Brain microvascular endothelial cell (primary cell): ENCODE data around the gene RPP25L.

ENCODE experiments used
- DNase-seq: peaks from one replicate; pipeline ENCODE4 v3.0.0-alpha.2; 2020
- H3K27ac ChIP-seq: fragments of 250-450 bp; sonication (Bioruptor Pico); 2 replicates; pipeline ENCODE4 v1.5.1; 2020; ENCODE audit warnings: mild to moderate bottlenecking, moderate library complexity
- H3K27me3 ChIP-seq: fragments of 250-450 bp; sonication (Bioruptor Pico); replicated peaks from 2 replicates; pipeline ENCODE4 v1.5.1; 2020; ENCODE audit warnings: mild to moderate bottlenecking
- H3K36me3 ChIP-seq: fragments of 250-450 bp; sonication (Bioruptor Pico); replicated peaks from 2 replicates; pipeline ENCODE4 v1.5.1; 2020; ENCODE audit warnings: mild to moderate bottlenecking
- H3K4me3 ChIP-seq: 2 replicates; pipeline ENCODE4 v1.5.1; 2011; ENCODE audit warnings: low read depth, mild to moderate bottlenecking, control low read depth, low read length, moderate library complexity
- in situ Hi-C: cut with HindIII; loops from 2 replicates; pipeline ENCODE4 v1.10.0; 2017; ENCODE audit warnings: low sequenced_read_pairs, low pct_ligation_motif_present
- TF ChIP-seq, protein P1 (sequence below): IDR thresholded peaks from 2 replicates; pipeline ENCODE4 v1.5.1; 2011; ENCODE audit warnings: low read depth, mild to moderate bottlenecking, moderate library complexity, low read length, control low read depth, inconsistent platforms; ENCODE audit errors: missing control alignments

Gene RPP25L

DNA sequence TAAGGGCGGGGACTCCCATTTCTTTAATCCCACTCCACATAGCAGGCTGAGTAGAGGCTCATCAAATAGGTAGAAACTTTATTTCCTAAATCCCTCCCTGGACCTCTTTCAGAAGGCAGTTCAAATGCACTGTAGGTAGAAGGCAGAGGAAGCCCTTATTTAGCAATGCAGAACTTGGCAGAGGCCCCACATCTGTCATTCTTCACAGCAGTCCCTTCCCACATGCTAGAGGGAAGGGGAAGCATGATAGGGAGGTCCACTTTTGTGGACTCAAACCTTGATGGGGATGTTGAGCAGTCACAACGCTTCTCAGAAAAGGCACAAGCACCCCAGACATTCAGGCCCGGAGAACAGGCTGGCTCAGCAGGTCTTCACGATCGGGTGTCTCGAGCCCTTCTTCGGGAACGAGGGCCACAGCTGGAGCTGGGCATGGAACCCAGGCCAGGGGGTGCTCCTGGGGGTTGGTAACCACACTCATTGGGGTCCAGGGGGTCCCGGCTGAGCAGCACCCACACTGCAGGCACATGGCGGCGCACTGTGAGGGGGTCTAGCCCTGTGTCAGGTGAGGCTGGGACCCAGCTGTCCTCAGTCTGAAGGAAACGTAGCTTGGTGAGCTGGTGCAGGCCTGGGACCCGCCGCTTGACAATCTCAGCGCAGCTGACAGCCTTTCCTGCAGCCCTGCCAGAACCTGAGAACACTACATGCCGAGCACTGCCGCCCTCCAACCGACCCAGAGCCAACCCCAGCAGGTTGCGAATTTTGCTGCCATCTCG lies 1.3 kb downstream of the RPP25L start:
- peaks cover under 1% of the 10 kb centered on the region for H3K27me3 ChIP-seq
- no peak for DNase-seq
- H3K36me3 ChIP-seq, result peaks cover 10% of the 10 kb centered on the region
- H3K27ac ChIP-seq, result no peak overlapping the region
- TF ChIP-seq, protein P1, sequence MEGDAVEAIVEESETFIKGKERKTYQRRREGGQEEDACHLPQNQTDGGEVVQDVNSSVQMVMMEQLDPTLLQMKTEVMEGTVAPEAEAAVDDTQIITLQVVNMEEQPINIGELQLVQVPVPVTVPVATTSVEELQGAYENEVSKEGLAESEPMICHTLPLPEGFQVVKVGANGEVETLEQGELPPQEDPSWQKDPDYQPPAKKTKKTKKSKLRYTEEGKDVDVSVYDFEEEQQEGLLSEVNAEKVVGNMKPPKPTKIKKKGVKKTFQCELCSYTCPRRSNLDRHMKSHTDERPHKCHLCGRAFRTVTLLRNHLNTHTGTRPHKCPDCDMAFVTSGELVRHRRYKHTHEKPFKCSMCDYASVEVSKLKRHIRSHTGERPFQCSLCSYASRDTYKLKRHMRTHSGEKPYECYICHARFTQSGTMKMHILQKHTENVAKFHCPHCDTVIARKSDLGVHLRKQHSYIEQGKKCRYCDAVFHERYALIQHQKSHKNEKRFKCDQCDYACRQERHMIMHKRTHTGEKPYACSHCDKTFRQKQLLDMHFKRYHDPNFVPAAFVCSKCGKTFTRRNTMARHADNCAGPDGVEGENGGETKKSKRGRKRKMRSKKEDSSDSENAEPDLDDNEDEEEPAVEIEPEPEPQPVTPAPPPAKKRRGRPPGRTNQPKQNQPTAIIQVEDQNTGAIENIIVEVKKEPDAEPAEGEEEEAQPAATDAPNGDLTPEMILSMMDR, result no peak
- peak overlapping the region; percentile 83 for H3K4me3 ChIP-seq
- in situ Hi-C loops, result no loop called here

DNA sequence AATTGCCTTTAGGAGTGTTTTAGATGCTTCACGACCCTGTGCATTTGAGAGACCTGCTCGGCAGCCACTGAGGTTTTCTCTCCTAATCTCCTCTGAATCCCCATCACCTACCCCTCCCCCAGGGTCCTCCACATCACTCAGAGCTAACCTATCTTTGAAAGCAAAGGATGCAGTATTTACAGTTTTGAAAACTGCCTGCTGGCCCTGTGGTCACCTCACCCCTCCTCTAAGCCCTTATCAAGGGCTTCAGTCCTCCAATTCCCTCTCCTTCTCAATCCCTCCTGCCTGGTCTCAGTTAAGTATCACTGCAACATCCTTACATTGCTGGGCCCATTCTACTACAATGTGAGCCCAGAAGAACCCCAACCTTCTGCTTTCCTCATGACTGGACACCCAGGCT lies 4.6 kb downstream of the RPP25L start:
- DNase-seq, result no peak
- H3K27ac ChIP-seq, result no peak overlapping the region
- H3K36me3 ChIP-seq, result no peaks in the 10 kb centered on the region
- in situ Hi-C loops, result no loop called here
- TF ChIP-seq, protein P1, result no peak
- H3K27me3 ChIP-seq, result peaks cover 3% of the 10 kb centered on the region
- no peak overlapping the region for H3K4me3 ChIP-seq

DNA sequence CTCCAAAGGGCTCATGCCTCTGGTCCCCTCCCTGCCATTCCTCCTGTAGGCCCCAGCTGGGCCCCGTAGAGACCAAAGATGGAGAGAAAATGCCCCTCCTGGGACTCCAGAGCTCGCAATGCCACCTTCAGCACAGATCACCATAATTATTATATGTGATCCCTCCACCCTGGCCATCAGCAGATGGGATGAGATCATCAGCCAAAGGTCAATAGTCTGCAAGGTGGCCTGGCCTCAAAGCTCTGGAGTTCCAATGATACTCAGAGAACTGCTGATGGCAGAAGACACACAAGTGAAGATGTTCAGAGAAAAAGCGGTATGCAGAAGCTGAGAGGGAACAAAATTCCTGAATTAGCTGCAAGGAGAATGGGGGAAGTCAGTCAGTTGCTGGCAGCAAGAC lies 5.0 kb downstream of the RPP25L start:
- no peaks in the 10 kb centered on the region for H3K36me3 ChIP-seq
- in situ Hi-C loops, result no loop called here
- no peak overlapping the region for H3K4me3 ChIP-seq
- peaks cover 3% of the 10 kb centered on the region for H3K27me3 ChIP-seq
- H3K27ac ChIP-seq, result no peak overlapping the region
- TF ChIP-seq, protein P1, result no peak
- no peak for DNase-seq

DNA sequence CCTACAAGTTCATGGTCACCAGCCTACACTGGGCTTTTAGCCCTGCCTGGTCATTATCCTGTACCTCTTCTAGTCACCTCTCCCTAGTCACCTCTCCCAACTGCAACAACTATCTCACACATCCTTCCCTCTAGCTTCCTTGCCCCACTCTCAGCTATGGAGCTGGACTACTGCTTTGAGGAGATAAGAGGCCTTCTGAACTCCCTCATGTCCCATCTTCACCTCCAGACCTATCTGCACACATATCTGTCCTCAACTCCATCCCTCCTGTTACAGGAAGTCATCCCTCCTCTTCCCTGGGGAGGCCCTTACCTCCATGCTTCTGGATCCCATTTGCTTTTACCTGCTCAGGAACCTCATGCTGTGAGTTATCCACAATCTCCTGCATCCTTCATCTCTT lies 5.7 kb downstream of the RPP25L start:
- no peak for DNase-seq
- in situ Hi-C loops, result no loop called here
- H3K4me3 ChIP-seq, result no peak overlapping the region
- no peaks in the 10 kb centered on the region for H3K36me3 ChIP-seq
- TF ChIP-seq, protein P1, result no peak
- no peak overlapping the region for H3K27ac ChIP-seq
- peaks cover 6% of the 10 kb centered on the region for H3K27me3 ChIP-seq

DNA sequence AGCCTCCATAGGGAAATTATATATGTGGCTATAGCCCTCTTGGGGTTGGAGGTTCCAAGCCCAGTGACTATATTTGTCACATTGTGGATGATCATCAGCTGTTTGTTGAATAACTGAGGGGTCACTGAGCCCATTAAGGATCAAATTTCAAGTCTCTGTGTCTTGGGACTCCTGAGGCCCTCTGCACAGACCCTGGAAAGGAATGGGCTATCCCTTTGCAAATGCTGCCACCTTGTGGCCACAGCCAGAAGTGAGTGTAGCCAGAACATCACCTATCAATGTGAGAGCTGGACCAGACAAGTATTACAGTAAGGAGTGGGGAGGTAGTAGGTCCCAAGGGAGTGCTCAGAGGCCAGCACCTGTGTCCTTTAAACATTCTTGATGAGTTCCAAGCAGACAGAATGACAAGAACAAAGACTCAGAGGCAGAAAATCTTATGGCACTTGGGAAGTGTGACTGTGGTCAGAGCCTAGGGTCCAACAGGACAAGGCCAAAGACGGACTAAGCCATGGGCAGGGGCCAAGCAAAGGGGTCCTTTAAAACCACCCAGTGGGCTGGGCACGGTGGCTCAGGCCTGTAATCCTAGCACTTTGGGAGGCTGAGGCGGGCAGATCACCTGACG lies 8.2 kb downstream of the RPP25L start:
- TF ChIP-seq, protein P1, result peak; percentile 94
- H3K27ac ChIP-seq, result no peak overlapping the region
- H3K27me3 ChIP-seq, result peaks cover 8% of the 10 kb centered on the region
- H3K4me3 ChIP-seq, result no peak overlapping the region
- no peaks in the 10 kb centered on the region for H3K36me3 ChIP-seq
- in situ Hi-C loops, result no loop called here
- DNase-seq, result peak; percentile 75
